Effector memory CD8-positive, alpha-beta T cell (primary cell): ENCODE data around the gene FCGBP.
"Not testable (repeated sequence)": the region's sequence is repeated elsewhere in the genome, so short reads cannot be mapped to it uniquely, and the experiment has no call there.

Source experiments
- ATAC-seq: fragments of 150-1000 bp; cut with Tn5 transposase; replicated peaks from 2 replicates; pipeline ENCODE4 v1.10.0; 2021; ENCODE audit warnings: mild to moderate bottlenecking, moderate library complexity
- DNase-seq, 3 experiments: peaks; one replicate each; pipeline ENCODE4 v3.0.0; 2021
- H3K27ac Mint-ChIP-seq, 2 donors: one replicate each; pipeline ENCODE4 v1.8.0; 2022; ENCODE audit warnings: mild to moderate bottlenecking in 2 of 2, mixed read lengths in 2 of 2, moderate library complexity in 2 of 2
- H3K27me3 Mint-ChIP-seq, 2 donors: one replicate each; pipeline ENCODE4 v1.8.0; 2022; ENCODE audit warnings: mixed read lengths in 2 of 2
- H3K36me3 Mint-ChIP-seq: one replicate; pipeline ENCODE4 v1.8.0; 2022; ENCODE audit warnings: mild to moderate bottlenecking, moderate library complexity, mixed read lengths; ENCODE audit not compliant: insufficient read depth
- H3K4me1 Mint-ChIP-seq, 2 donors: one replicate each; pipeline ENCODE4 v1.8.0; 2022; ENCODE audit warnings: low read depth in 2 of 2, mixed read lengths in 2 of 2
- H3K4me3 Mint-ChIP-seq, 2 donors: one replicate each; pipeline ENCODE4 v1.8.0; 2022; ENCODE audit warnings: mild to moderate bottlenecking in 2 of 2, mixed read lengths in 2 of 2, moderate library complexity in 2 of 2
- H3K9me3 Mint-ChIP-seq, 2 donors: one replicate each; pipeline ENCODE4 v1.8.0; 2022; ENCODE audit warnings: mixed read lengths in 2 of 2

FCGBP gene

GRCh38 chr19:39963898-39964297 is 29.5 kb upstream of the FCGBP start:
- Mint-ChIP-seq H3K27ac (no peak overlapping the region), H3K27me3 (no peaks in the 10 kb centered on the region)
- ATAC-seq, result no peak

GRCh38 chr19:39959407-39959806 is 25.0 kb upstream of the FCGBP start:
- ATAC-seq, result not testable (repeated sequence)

More at GRCh38 chr19:39963898-39964297, 29.5 kb upstream of the FCGBP start:
- Mint-ChIP-seq H3K9me3 (no peaks in the 10 kb centered on the region), H3K4me1 (peaks cover 7 to 13% of the 10 kb centered on the region in 2 donors), H3K4me3 (no peak overlapping the region), H3K36me3 (no peaks in the 10 kb centered on the region)
- DNase-seq, result no peak

GRCh38 chr19:39958942-39959341 is 24.5 kb upstream of the FCGBP start:
- not testable (repeated sequence) for ATAC-seq, DNase-seq, H3K36me3 Mint-ChIP-seq, H3K27me3 Mint-ChIP-seq, H3K9me3 Mint-ChIP-seq
- peaks cover 6 to 15% of the 10 kb centered on the region in 2 donors for H3K4me1 Mint-ChIP-seq
- H3K27ac Mint-ChIP-seq, result peak overlapping the region; percentile 49
- peak overlapping the region in 1 of 2 donors; percentile 54 for H3K4me3 Mint-ChIP-seq

More at GRCh38 chr19:39959407-39959806, 25.0 kb upstream of the FCGBP start:
- H3K4me1 Mint-ChIP-seq, result peaks cover 6 to 10% of the 10 kb centered on the region in 2 donors
- not testable (repeated sequence) for H3K9me3 Mint-ChIP-seq, H3K36me3 Mint-ChIP-seq, H3K4me3 Mint-ChIP-seq, DNase-seq, H3K27me3 Mint-ChIP-seq
- H3K27ac Mint-ChIP-seq, result peak overlapping the region in 1 of 2 donors; percentile 49

GRCh38 chr19:39957886-39958285 is 23.5 kb upstream of the FCGBP start:
- H3K36me3 Mint-ChIP-seq, H3K4me3 Mint-ChIP-seq, H3K9me3 Mint-ChIP-seq, ATAC-seq, H3K27ac Mint-ChIP-seq, H3K27me3 Mint-ChIP-seq, DNase-seq: not testable (repeated sequence)
- H3K4me1 Mint-ChIP-seq, result peaks cover 14 to 25% of the 10 kb centered on the region in 2 donors

GRCh38 chr19:39953915-39954314 is 19.5 kb upstream of the FCGBP start:
- DNase-seq (no peak), ATAC-seq (peak; percentile 15)
- Mint-ChIP-seq H3K36me3 (peaks cover 6% of the 10 kb centered on the region), H3K27me3 (no peaks in the 10 kb centered on the region), H3K4me1 (peaks cover 33 to 50% of the 10 kb centered on the region in 2 donors), H3K9me3 (peaks cover 2 to 7% of the 10 kb centered on the region in 2 donors), H3K4me3 (peak overlapping the region; percentile 22 to 47), H3K27ac (peak overlapping the region; percentile 92 to 94)

GRCh38 chr19:39951686-39952085 is 17.3 kb upstream of the FCGBP start:
- no peak for DNase-seq
- H3K27ac Mint-ChIP-seq, result peak overlapping the region; percentile 92 to 94
- peaks cover 6% of the 10 kb centered on the region for H3K36me3 Mint-ChIP-seq
- no peaks in the 10 kb centered on the region for H3K27me3 Mint-ChIP-seq
- no peak for ATAC-seq
- H3K9me3 Mint-ChIP-seq, result peaks cover 2 to 7% of the 10 kb centered on the region in 2 donors
- peak overlapping the region; percentile 34 to 75 for H3K4me3 Mint-ChIP-seq
- H3K4me1 Mint-ChIP-seq, result peaks cover 35 to 50% of the 10 kb centered on the region in 2 donors

GRCh38 chr19:39951065-39951650 is 16.7 kb upstream of the FCGBP start:
- DNase-seq, result no peak
- H3K4me1 Mint-ChIP-seq, result peaks cover 37 to 53% of the 10 kb centered on the region in 2 donors
- no peaks in the 10 kb centered on the region for H3K27me3 Mint-ChIP-seq
- H3K27ac Mint-ChIP-seq, result peak overlapping the region; percentile 92 to 94
- H3K9me3 Mint-ChIP-seq, result peaks cover 2 to 7% of the 10 kb centered on the region in 2 donors
- H3K36me3 Mint-ChIP-seq, result peaks cover 6% of the 10 kb centered on the region
- ATAC-seq, result no peak
- H3K4me3 Mint-ChIP-seq, result peak overlapping the region in 1 of 2 donors; percentile 75

- ATAC-seq (no peak), DNase-seq (no peak)
- H3K4me3 Mint-ChIP-seq, result no peak overlapping the region
- H3K9me3 Mint-ChIP-seq, result peaks cover 2 to 7% of the 10 kb centered on the region in 2 donors
- peak overlapping the region; percentile 41 to 92 for H3K27ac Mint-ChIP-seq
- H3K27me3 Mint-ChIP-seq, result no peaks in the 10 kb centered on the region
- H3K36me3 Mint-ChIP-seq, result peaks cover 6% of the 10 kb centered on the region
- H3K4me1 Mint-ChIP-seq, result peaks cover 40 to 55% of the 10 kb centered on the region in 2 donors
Measured at GRCh38 chr19:39949026-39949747, 14.8 kb upstream of the FCGBP start.

GRCh38 chr19:39946532-39946931 is 12.1 kb upstream of the FCGBP start:
- no peak for DNase-seq
- H3K4me3 Mint-ChIP-seq, result peak overlapping the region in 1 of 2 donors; percentile 24
- no peak for ATAC-seq
- H3K27ac Mint-ChIP-seq, result peak overlapping the region; percentile 27 to 84
- H3K36me3 Mint-ChIP-seq, result peaks cover 5% of the 10 kb centered on the region
- peaks cover 35 to 48% of the 10 kb centered on the region in 2 donors for H3K4me1 Mint-ChIP-seq
- no peaks in the 10 kb centered on the region for H3K9me3 Mint-ChIP-seq
- H3K27me3 Mint-ChIP-seq, result no peaks in the 10 kb centered on the region

- Mint-ChIP-seq H3K9me3 (peaks cover 0 to 11% of the 10 kb centered on the region in 2 donors), H3K27me3 (no peaks in the 10 kb centered on the region), H3K4me1 (peaks cover 41 to 54% of the 10 kb centered on the region in 2 donors), H3K27ac (peak overlapping the region; percentile 86 to 94), H3K36me3 (peaks cover 11% of the 10 kb centered on the region), H3K4me3 (peak overlapping the region; percentile 75 to 79)
- DNase-seq (no peak), ATAC-seq (no peak)
Measured at GRCh38 chr19:39943586-39943985, 9.2 kb upstream of the FCGBP start.

GRCh38 chr19:39942366-39942730 is 7.9 kb upstream of the FCGBP start:
- Mint-ChIP-seq H3K27me3 (no peaks in the 10 kb centered on the region), H3K4me1 (peaks cover 48 to 61% of the 10 kb centered on the region in 2 donors), H3K4me3 (peak overlapping the region; percentile 75 to 79), H3K27ac (peak overlapping the region; percentile 86 to 94), H3K9me3 (peaks cover 0 to 11% of the 10 kb centered on the region in 2 donors), H3K36me3 (peaks cover 11% of the 10 kb centered on the region)
- no peak for ATAC-seq
- no peak for DNase-seq

- peak overlapping the region; percentile 86 to 94 for H3K27ac Mint-ChIP-seq
- peaks cover 47 to 65% of the 10 kb centered on the region in 2 donors for H3K4me1 Mint-ChIP-seq
- ATAC-seq (peak; percentile 85), DNase-seq (peak; percentile 45 to 56 (median 53))
- peaks cover 11% of the 10 kb centered on the region for H3K36me3 Mint-ChIP-seq
- H3K27me3 Mint-ChIP-seq, result no peaks in the 10 kb centered on the region
- H3K4me3 Mint-ChIP-seq, result peak overlapping the region; percentile 75 to 79
- peaks cover 0 to 11% of the 10 kb centered on the region in 2 donors for H3K9me3 Mint-ChIP-seq
Measured at GRCh38 chr19:39941615-39942365, 7.4 kb upstream of the FCGBP start.

- peak overlapping the region; percentile 86 to 94 for H3K27ac Mint-ChIP-seq
- peaks cover 49 to 68% of the 10 kb centered on the region in 2 donors for H3K4me1 Mint-ChIP-seq
- no peaks in the 10 kb centered on the region for H3K27me3 Mint-ChIP-seq
- H3K36me3 Mint-ChIP-seq, result peaks cover 13% of the 10 kb centered on the region
- peaks cover 0 to 11% of the 10 kb centered on the region in 2 donors for H3K9me3 Mint-ChIP-seq
- peak; percentile 29 for ATAC-seq
- H3K4me3 Mint-ChIP-seq, result peak overlapping the region; percentile 75 to 79
- peak in 2 of 3 experiments; percentile 13 to 15 for DNase-seq
Measured at GRCh38 chr19:39941151-39941550, 6.7 kb upstream of the FCGBP start.
